ENCODE results near the gene GAGE13.
"Not testable (repeated sequence)": the region's sequence is repeated elsewhere in the genome, so short reads cannot be mapped to it uniquely, and the experiment has no call there.

Gene GAGE13

DNA sequence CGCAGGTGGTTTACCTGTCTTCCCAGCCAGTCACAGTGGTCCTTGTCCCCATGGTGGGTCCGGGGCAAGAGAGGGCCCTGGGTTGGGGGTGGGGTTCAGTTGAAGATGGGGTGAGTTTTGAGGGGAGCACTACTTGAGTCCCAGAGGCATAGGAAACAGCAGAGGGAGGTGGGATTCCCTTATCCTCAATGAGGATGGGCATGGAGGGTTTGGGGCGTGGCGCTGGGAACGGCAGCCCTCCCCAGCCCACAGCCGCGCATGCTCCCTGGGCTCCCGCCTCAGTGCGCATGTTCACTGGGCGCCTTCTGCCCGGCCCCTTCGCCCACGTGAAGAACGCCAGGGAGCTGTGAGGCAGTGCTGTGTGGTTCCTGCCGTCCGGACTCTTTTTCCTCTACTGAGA lies at the start of gene GAGE13:
GAGE13 (plus strand) TSS at position 301 of the 400 bp plus-strand sequence. CDS start 1,156 bp downstream, outside the sequence.
- not testable (repeated sequence) for FAIRE-seq; DNase-seq (ENCODE audit: insufficient read length, low spot score)

DNA sequence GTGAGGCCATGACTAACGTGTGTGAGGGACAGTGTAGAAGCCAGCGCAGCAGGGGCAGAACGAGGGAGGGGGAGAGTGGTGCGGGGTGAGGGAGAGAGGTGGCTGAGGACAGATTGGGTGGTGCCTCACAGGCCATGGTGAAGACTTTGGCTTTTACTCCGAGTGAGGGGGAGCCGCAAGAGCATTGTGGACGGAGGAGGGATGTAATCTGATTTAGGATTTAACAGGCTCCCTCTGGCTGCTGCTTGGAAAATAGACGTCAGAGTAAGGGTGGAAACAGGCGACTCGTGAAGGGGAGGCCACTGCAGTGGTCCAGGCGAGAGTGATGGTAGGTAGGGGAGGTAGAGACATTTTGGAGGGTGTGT lies 48.8 kb upstream of the GAGE13 start:
- FAIRE-seq: peak; percentile 76

GRCh38 chrX:49284212-49284611 lies 47.2 kb upstream of the GAGE13 start:
- FAIRE-seq: no peak
- TF ChIP-seq CTCF (IDR thresholded peaks at IDR 0.05; ENCODE audit: insufficient read depth, missing control alignments): no peak

More for the DNA sequence above, 48.8 kb upstream of the GAGE13 start:
- TF ChIP-seq CTCF (IDR thresholded peaks at IDR 0.05; ENCODE audit: insufficient read depth, missing control alignments): peak; percentile 39
- DNase-seq (ENCODE audit: insufficient read length, low spot score): no peak

DNA sequence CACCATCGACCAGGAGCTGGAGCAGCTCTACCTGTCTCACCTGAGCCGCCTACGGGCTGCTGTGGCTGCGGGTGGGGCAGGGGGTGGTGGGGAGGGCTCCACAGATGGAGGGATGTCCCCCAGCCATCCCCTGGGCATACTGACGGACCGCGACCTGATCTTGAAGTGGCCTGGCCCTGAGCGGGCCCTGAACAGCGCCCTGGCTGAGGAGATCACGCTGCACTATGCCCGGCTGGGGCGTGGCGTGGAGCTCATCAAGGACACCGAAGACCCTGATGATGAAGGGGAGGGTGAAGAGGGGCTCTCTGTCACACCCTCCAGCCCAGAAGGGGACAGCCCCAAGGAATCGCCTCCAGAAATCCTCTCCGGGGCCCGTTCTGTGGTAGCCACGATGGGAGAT lies 45.2 kb upstream of the GAGE13 start:
- no peak for TF ChIP-seq CTCF (IDR thresholded peaks at IDR 0.05; ENCODE audit: insufficient read depth, missing control alignments)
- DNase-seq (ENCODE audit: insufficient read length, low spot score): no peak
- FAIRE-seq: no peak

More at GRCh38 chrX:49284212-49284611, 47.2 kb upstream of the GAGE13 start:
- no peak for DNase-seq (ENCODE audit: insufficient read length, low spot score)

DNA sequence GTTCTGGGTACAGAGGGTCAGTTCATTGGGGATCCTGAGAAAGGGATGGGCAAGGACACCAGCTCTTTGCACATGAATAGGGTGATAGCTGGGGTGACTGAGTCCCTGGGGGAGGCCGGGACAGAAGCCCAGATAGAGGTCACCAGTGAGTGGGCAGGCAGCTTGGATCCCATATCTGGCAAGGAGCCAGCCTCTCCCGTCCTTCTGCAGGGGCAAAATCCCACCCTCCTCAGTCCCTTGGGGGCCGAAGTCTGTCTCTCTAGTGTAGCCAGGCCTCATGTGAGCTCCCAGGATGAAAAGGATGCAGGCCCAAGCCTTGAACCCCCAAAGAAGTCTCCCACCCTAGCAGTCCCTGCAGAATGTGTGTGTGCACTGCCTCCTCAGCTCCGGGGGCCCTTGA lies 44.8 kb upstream of the GAGE13 start:
- TF ChIP-seq CTCF (IDR thresholded peaks at IDR 0.05; ENCODE audit: insufficient read depth, missing control alignments): no peak
- FAIRE-seq (no peak), DNase-seq (ENCODE audit: insufficient read length, low spot score) (no peak)

DNA sequence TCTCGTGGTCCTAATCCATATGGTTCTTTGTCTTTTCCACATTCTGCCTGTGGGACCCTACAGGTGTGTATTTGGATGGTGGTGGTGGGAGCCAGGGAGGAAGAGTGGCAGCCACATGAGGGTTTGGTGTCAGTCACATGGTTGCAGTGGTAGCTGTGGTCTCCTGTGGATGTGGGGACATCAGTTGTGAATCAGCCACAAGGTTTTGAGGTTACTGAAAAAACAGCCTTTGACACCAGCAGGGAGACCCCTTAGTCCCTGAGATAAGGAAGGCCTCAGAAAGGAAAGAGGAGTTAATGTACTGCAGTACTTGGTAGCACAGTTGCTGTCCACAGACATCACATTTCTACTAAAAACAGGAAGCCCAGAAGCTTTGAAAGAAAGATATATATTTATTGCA lies 43.7 kb upstream of the GAGE13 start:
- TF ChIP-seq CTCF (IDR thresholded peaks at IDR 0.05; ENCODE audit: insufficient read depth, missing control alignments): no peak
- FAIRE-seq: no peak
- no peak for DNase-seq (ENCODE audit: insufficient read length, low spot score)

- no peak for FAIRE-seq
- no peak for DNase-seq (ENCODE audit: insufficient read length, low spot score)
- TF ChIP-seq CTCF (IDR thresholded peaks at IDR 0.05; ENCODE audit: insufficient read depth, missing control alignments): no peak
Observed at GRCh38 chrX:49290215-49290614, 41.2 kb upstream of the GAGE13 start.
